Smooth muscle cell (in vitro differentiated cells): Measurements from ENCODE around the gene SLC15A3. TPM values are rescaled to one million over a fixed set of nuclear protein-coding genes. Genes with fewer than 3 reads are reported as not detected.

Experiments used
- DNase-seq: peaks from one replicate; lab custom pipeline; 2025; ENCODE audit not compliant: unreplicated experiment; lab: John Stamatoyannopoulos, UW
- H2AFZ ChIP-seq: fragments of 200-600 bp; sonication (generic); 2 replicates; pipeline ENCODE4 v1.6.0; 2016; ENCODE audit warnings: antibody characterized with exemption, low read depth, mild to moderate bottlenecking
- H3F3A ChIP-seq: fragments of 200-600 bp; sonication (generic); 2 replicates; pipeline ENCODE4 v1.6.0; 2017; ENCODE audit warnings: antibody characterized with exemption, low read depth
- H3K27ac ChIP-seq: fragments of 200-600 bp; sonication (generic); 2 replicates; pipeline ENCODE4 v1.5.1; 2016; ENCODE audit warnings: low read depth, mild to moderate bottlenecking
- H3K27me3 ChIP-seq: fragments of 200-600 bp; sonication (generic); 2 replicates; pipeline ENCODE4 v1.6.1; 2016; ENCODE audit warnings: low read depth, mild to moderate bottlenecking
- H3K36me3 ChIP-seq: fragments of 200-600 bp; sonication (generic); 2 replicates; pipeline ENCODE4 v1.5.1; 2016; ENCODE audit warnings: low read depth
- H3K4me1 ChIP-seq: fragments of 200-600 bp; sonication (generic); 2 replicates; pipeline ENCODE4 v1.5.1; 2016; ENCODE audit warnings: low read depth
- H3K4me2 ChIP-seq: fragments of 200-600 bp; sonication (generic); 2 replicates; pipeline ENCODE4 v1.6.0; 2016; ENCODE audit warnings: mild to moderate bottlenecking
- H3K4me3 ChIP-seq: fragments of 200-600 bp; sonication (generic); 2 replicates; pipeline ENCODE4 v1.5.1; 2016; ENCODE audit warnings: mild to moderate bottlenecking
- H3K79me2 ChIP-seq: fragments of 200-600 bp; sonication (generic); 2 replicates; pipeline ENCODE4 v1.6.0; 2016; ENCODE audit warnings: low read depth, mild to moderate bottlenecking
- H3K9ac ChIP-seq: fragments of 200-600 bp; sonication (generic); 2 replicates; pipeline ENCODE4 v1.6.0; 2016; ENCODE audit warnings: low read depth
- H3K9me3 ChIP-seq: fragments of 200-600 bp; sonication (generic); replicated peaks from 2 replicates; pipeline ENCODE4 v1.5.1; 2016; ENCODE audit warnings: low read depth
- H4K20me1 ChIP-seq: fragments of 200-600 bp; sonication (generic); 2 replicates; pipeline ENCODE4 v1.6.0; 2016; ENCODE audit warnings: low read depth
- CTCF ChIP-seq: fragments of 200-600 bp; sonication (generic); IDR thresholded peaks from 2 replicates; pipeline ENCODE4 v1.5.1; 2017; ENCODE audit warnings: borderline replicate concordance, mild to moderate bottlenecking, antibody characterized with exemption; ENCODE audit not compliant: insufficient read depth, poor library complexity, severe bottlenecking
- WGBS: methylation state at CpG from one replicate; pipeline ENCODE4 v1.1.7; 2016; ENCODE audit warnings: low lambda C conversion rate; 5-methylcytosine and 5-hydroxymethylcytosine counted together
- polyA plus RNA-seq: library from polyadenylated mRNA; unstranded; fragments of >200 nt; fragmentation: Nextera tagmentation; extraction: Ambion mirVana; gene quantifications from 2 replicates; pipeline ENCODE4 v1.2.1, GENCODE V29; 2016
- total RNA-seq: library from RNA; depleted of rRNA; stranded (reverse); fragments of >200 nt; gene quantifications from 2 replicates; pipeline ENCODE4 v1.2.3, GENCODE V29; 2014

The SLC15A3 gene
- total and polyA plus RNA-seq, 2 experiments from 2014 or later, result 0.27 to 0.33 TPM

DNA sequence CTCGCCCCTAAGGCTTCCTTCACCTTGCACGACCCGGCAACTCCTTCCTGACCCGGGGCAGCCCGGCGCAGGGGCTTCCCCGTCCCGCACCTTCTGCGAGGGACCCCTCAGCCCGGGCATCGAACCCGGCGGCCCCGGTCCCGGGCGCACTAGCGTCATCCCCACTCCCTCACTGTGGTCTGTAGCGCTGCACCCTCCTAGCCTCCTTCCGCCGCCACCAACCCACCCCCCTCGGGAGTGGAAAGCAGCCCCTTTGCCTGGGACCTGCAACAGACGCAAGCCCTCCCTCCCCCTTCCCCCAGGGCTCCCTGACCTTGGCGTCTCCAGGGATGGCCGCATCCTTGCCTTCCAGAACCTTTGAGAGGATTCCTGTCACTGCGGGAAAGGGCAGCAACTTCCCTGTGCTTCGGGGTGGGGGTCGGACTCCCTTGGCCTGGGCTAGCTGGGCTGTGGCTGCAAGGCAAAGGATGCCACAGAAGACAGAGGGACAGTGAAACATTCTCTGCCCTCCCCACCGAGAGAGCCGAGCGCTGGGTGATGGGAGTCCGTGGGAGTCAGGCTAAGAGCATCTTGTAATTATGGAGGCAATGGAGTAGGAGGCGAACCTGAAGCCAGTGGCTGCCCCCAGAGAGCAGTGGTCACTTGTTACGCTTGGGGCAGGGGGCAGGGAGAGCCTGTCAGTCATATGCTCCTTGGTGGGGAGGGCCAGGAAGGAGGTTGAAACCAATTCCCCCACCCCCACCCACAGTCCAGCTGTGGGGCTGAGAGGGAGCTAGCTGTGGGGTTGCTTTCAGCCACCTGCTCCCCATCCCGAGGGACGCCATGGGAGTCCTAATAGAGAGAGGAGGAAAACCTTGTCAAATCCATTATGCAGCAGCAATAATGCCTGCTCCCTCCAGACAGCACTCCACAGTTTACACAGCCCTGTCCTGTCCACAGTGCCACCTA lies 26.8 kb downstream of the SLC15A3 start:
- H3K9ac ChIP-seq, result peak overlapping the region; percentile 70
- DNase-seq, result no peak
- no peaks in the 10 kb centered on the region for H3K27me3 ChIP-seq
- H4K20me1 ChIP-seq, result peaks cover 3% of the 10 kb centered on the region
- peaks cover 3% of the 10 kb centered on the region for H3K36me3 ChIP-seq
- no peak for TF ChIP-seq CTCF
- peak overlapping the region; percentile 94 for H3K4me2 ChIP-seq
- no peaks in the 10 kb centered on the region for H3K79me2 ChIP-seq
- H3K4me1 ChIP-seq, result peaks cover 13% of the 10 kb centered on the region
- H3K27ac ChIP-seq, result no peak overlapping the region
- 6% methylated on average over 33 of the region's 35 CpGs for WGBS
- H2AFZ ChIP-seq, result peak overlapping the region; percentile 81
- no peaks in the 10 kb centered on the region for H3K9me3 ChIP-seq
- no peaks in the 10 kb centered on the region for H3F3A ChIP-seq
- H3K4me3 ChIP-seq, result peak overlapping the region; percentile 72

DNA sequence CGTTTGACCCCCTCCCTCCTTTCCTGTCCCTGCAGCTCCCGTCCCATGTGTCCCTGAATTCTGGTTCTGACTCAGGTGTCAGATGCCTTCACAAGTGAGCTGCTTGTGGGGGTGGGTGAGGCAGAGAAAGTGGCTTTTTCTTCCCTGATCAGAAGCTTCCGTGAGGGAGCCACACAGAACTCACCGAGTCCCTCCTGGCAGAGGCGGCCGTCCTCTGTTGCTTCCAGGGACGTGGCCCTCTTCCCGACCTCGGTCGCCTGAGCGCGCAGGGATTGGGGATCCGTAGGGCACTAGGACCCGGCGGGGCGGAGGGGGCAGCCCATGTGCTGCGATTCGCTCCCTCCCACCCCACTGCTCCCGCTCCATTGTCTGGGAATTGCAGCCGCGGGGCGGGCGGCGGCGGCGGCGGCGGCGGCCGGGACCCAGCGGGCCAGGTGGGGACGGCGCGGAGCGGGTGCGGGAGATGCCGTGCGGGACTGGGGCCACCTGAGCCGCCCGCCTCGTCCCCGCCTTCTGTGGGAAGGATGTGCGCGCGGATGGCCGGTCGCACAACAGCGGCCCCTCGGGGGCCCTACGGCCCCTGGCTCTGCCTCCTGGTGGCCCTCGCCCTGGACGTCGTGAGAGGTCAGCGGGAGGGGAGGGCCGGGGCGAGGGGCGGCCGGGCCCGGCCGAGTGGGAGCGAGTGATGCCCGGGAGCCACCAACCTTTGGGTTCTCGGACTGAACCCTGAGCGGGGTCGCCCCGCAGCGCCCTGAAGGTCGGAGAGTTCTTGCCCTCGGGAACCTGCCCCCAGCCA lies 27.7 kb downstream of the SLC15A3 start, which contains the start of gene TMEM132A:
TSS of gene TMEM132A (plus strand) at position 351 of the 796 bp plus-strand sequence. CDS start at position 525, 174 bp downstream.
- Histone ChIP-seq H3K9me3 (no peaks in the 10 kb centered on the region), H3K4me1 (peaks cover 13% of the 10 kb centered on the region), H3K79me2 (peaks cover under 1% of the 10 kb centered on the region), H3K36me3 (peaks cover 3% of the 10 kb centered on the region), H3K27ac (no peak within 1 kb of the TSS), H3K4me3 (peak within 1 kb of the TSS; percentile 72), H2AFZ (peak within 1 kb of the TSS; percentile 81), H3K9ac (peak within 1 kb of the TSS; percentile 70), H3F3A (no peaks in the 10 kb centered on the region), H3K4me2 (peak within 1 kb of the TSS; percentile 94), H4K20me1 (peaks cover 6% of the 10 kb centered on the region), H3K27me3 (no peaks in the 10 kb centered on the region)
- under 1% methylated on average over 31 of the region's 69 CpGs for WGBS
- TF ChIP-seq CTCF, result no peak
- DNase-seq, result peak; percentile 17

GRCh38 chr11:60923800-60924109 lies 28.2 kb downstream of the SLC15A3 start:
- H3K36me3 ChIP-seq, result peaks cover 3% of the 10 kb centered on the region
- H3K4me1 ChIP-seq, result peaks cover 13% of the 10 kb centered on the region
- H3K27me3 ChIP-seq, result no peaks in the 10 kb centered on the region
- no peak overlapping the region for H3K27ac ChIP-seq
- TF ChIP-seq CTCF, result no peak
- no peaks in the 10 kb centered on the region for H3K9me3 ChIP-seq
- H3K4me2 ChIP-seq, result peak overlapping the region; percentile 94
- no peak overlapping the region for H2AFZ ChIP-seq
- H3K9ac ChIP-seq, result no peak overlapping the region
- no peak overlapping the region for H3K4me3 ChIP-seq
- 59% methylated on average over 6 of the region's 6 CpGs for WGBS
- DNase-seq, result no peak
- peaks cover 11% of the 10 kb centered on the region for H4K20me1 ChIP-seq
- H3F3A ChIP-seq, result no peaks in the 10 kb centered on the region
- H3K79me2 ChIP-seq, result peaks cover 6% of the 10 kb centered on the region
